Activated naive CD4-positive, alpha-beta T cell treated with anti-CD3 and anti-CD28 coated beads for 36 hours (primary cell): ENCODE measurements around the gene MCM6. TPM values are rescaled to one million over a fixed set of nuclear protein-coding genes. Genes with fewer than 3 reads are reported as not detected.
A peak's percentile ranks its signal among the peaks of the same experiment; 100 is the strongest.
"Not testable (repeated sequence)": the region's sequence is repeated elsewhere in the genome, so short reads cannot be mapped to it uniquely, and the experiment has no call there.

Experiments used
- CTCF ChIA-PET: fragments of 350-600 bp; sonication (Branson Sonifier 250); formaldehyde crosslinking; loops from one replicate; lab custom pipeline; 2021; ENCODE audit warnings: antibody characterized with exemption; lab: Charles Lee
- DNase-seq: peaks from one replicate; pipeline ENCODE4 v3.0.0-alpha.2; 2020
- H3K27ac Mint-ChIP-seq: one replicate; pipeline ENCODE4 v1.8.0; 2021; ENCODE audit warnings: mild to moderate bottlenecking, mixed read lengths
- H3K27me3 Mint-ChIP-seq: one replicate; pipeline ENCODE4 v1.8.0; 2021; ENCODE audit warnings: low read depth, mixed read lengths
- H3K36me3 Mint-ChIP-seq: one replicate; pipeline ENCODE4 v1.8.0; 2021; ENCODE audit warnings: low read depth, mixed read lengths
- H3K4me1 Mint-ChIP-seq: one replicate; pipeline ENCODE4 v1.8.0; 2021; ENCODE audit warnings: low read depth, mixed read lengths
- H3K4me3 Mint-ChIP-seq: one replicate; pipeline ENCODE4 v1.8.0; 2021; ENCODE audit warnings: mild to moderate bottlenecking, moderate library complexity, mixed read lengths
- H3K9me3 Mint-ChIP-seq: one replicate; pipeline ENCODE4 v1.8.0; 2021; ENCODE audit warnings: mixed read lengths
- intact Hi-C: fragments of 100-400 bp; cut with micrococcal nuclease; formaldehyde crosslinking; loops from one replicate; pipeline ENCODE4 v1.15.1; 2023
- total RNA-seq, 2 experiments: library from RNA; stranded (reverse); gene quantifications; one replicate each; pipeline ENCODE4 v1.2.3, GENCODE V29; 2021

MCM6 gene
- total RNA-seq, 2 experiments from 2014 or later = 221 to 226 TPM

DNA sequence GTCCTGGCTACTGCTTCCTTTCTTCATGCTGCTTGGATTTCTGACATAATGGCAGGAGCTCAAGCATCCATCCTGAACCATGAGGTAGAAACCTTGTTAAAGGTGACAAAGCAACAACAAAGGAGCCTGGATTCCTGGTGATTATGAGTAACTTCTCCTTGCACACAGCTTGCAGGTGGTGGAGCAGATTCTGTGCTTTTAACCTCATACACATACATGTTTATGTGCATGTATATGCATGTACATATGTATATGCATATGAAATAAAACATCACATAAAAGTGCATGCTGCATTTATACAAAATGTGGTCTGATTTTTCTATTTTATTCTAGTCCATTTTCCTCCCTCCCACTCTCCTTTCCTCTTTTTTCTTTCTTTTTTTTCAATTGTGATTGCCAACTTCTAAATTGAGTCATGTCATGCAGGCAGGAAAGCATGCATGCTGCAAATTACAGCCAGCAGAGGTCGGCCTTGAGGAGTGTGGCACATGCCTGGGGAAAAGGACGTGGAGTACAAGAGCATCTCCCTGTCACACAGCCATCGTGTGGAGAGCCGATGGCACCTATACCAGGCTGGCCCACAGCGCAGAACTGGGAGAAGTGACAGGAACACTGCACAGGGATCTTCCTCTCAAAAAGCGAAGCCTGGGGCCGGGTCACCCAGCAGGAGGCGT is 57.2 kb downstream of the MCM6 start:
- CTCF ChIA-PET = interaction anchor here (0.5 to 1.6 kb wide), 5 partner anchors 22 to 565 kb away, joined by 3 to 9 read pairs (median 3); no protein-coding TSS in a partner anchor
- Mint-ChIP-seq H3K4me1 (peaks cover 54% of the 10 kb centered on the region), H3K4me3 (no peak overlapping the region), H3K27me3 (no peaks in the 10 kb centered on the region), H3K9me3 (peaks cover 13% of the 10 kb centered on the region), H3K36me3 (peaks cover 10% of the 10 kb centered on the region), H3K27ac (no peak overlapping the region)
- intact Hi-C loops = loop anchor here (5.0 kb wide), 1 partner anchor 488 kb away; no protein-coding TSS in a partner anchor
- peak; percentile 83 for DNase-seq

DNA sequence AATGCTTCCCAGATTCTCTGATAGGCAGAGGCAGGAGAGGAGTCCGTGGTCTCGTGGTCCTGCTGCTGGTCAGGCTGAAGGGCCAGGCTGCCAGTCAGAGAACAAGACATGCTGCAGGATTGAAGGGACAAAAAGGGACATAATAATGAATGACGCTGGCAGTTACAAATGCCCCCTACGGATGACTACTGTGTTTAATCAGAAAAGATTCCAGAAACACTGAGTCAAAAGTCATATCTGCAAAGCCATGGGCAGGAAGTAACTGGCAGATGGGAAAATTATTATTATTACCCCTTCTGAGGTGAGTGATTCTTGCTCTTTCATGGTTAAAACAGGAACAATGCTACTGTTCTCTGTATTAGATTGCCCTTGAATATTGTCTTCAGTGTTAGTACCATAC is 58.3 kb downstream of the MCM6 start:
- Mint-ChIP-seq H3K9me3 (peaks cover 8% of the 10 kb centered on the region), H3K27me3 (no peaks in the 10 kb centered on the region), H3K4me3 (no peak overlapping the region), H3K4me1 (peaks cover 53% of the 10 kb centered on the region), H3K27ac (no peak overlapping the region), H3K36me3 (peaks cover 5% of the 10 kb centered on the region)
- intact Hi-C loops = loop anchor here (5.0 kb wide), 1 partner anchor 489 kb away; no protein-coding TSS in a partner anchor
- no peak for DNase-seq
- CTCF ChIA-PET = interaction anchor here (1.3 kb wide), 2 partner anchors 21 to 567 kb away, joined by 3 to 7 read pairs; no protein-coding TSS in a partner anchor

DNA sequence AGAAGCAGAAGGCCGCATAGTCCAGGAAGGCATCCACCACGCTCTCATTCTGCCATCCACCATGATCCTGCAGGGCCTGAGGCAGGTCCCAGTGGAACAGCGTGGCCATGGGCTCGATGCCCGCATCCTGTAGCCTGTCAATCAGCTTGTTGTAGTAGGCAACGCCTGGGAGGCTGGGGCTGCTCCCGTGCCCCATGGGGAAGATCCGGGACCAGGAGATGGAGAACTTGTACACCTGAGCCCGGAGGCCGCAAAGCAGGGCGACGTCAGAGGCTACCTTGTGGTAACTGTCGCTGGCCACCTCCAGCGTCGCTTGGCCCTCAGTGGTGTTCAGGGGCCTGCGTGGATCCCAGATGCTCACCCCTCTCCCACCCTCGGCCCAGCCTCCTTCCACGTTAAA is 58.8 kb downstream of the MCM6 start:
- DNase-seq = no peak
- Mint-ChIP-seq H3K4me3 (no peak overlapping the region), H3K27ac (no peak overlapping the region), H3K4me1 (peaks cover 53% of the 10 kb centered on the region), H3K27me3 (no peaks in the 10 kb centered on the region), H3K36me3 (peaks cover 4% of the 10 kb centered on the region), H3K9me3 (peaks cover 3% of the 10 kb centered on the region)
- CTCF ChIA-PET = interaction anchor here (4.6 kb wide), 1 partner anchor 19 kb away, joined by 46 read pairs; no protein-coding TSS in a partner anchor
- intact Hi-C loops = loop anchor here (5.0 kb wide), 1 partner anchor 490 kb away; no protein-coding TSS in a partner anchor

DNA sequence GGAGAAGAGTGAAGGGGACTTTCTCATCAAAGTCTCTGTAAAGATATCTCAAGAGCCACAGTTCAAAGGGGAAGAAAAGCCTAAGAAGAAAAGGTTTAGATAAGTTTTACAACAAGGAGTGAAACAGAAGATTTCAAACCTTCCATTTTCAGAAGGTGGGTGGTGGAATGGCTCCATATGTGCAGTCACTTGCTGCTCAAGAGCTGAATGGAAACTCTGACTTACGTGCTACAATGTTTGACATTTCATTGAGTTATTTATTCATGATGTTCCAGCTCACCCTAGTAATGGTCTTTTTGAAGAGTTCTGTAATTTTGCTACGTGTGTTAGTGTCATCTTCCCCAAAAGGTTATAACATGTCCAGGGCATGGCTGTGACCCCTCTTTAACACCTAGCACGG is 61.0 kb downstream of the MCM6 start:
- CTCF ChIA-PET = interaction anchor here (1.3 to 4.6 kb wide), 2 partner anchors 12 to 17 kb away, joined by 4 to 46 read pairs; no protein-coding TSS in a partner anchor
- intact Hi-C loops = loop anchor here (1.0 to 5.0 kb wide), 4 partner anchors 18 to 569 kb away; partner anchors contain the start of gene UBXN4
- H3K9me3 Mint-ChIP-seq = no peaks in the 10 kb centered on the region
- H3K27ac Mint-ChIP-seq = peak overlapping the region; percentile 80
- no peak overlapping the region for H3K4me3 Mint-ChIP-seq
- H3K36me3 Mint-ChIP-seq = no peaks in the 10 kb centered on the region
- H3K27me3 Mint-ChIP-seq = no peaks in the 10 kb centered on the region
- DNase-seq = peak; percentile 44
- peaks cover 40% of the 10 kb centered on the region for H3K4me1 Mint-ChIP-seq

DNA sequence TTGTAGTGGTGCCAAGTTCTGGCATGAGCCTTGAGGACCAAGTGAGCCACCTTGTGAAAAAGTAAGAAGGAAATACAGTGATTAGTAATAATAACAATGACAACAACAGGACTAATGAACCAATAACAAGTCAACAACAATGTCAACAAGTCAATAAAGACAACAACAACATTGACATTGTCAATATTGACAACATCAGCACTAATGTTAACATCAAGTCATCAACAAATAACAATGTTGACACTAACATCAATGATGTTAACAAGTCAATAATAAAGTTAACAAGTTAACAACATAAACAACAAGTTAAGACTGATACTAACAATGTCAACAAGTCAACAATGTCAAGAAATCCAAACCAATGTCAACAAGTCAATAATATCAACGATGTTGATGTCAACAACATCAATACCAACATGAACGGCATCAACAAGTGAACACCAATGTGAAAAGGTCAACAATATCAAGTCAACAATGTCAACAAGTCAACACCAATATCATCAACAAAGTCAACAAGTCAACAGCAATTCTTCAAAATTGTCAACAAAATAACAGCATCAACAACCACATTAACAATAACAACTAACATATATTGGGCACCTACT is 63.2 kb downstream of the MCM6 start:
- Mint-ChIP-seq H3K27ac (no peak overlapping the region), H3K4me3 (no peak overlapping the region), H3K36me3 (no peaks in the 10 kb centered on the region), H3K9me3 (no peaks in the 10 kb centered on the region), H3K27me3 (no peaks in the 10 kb centered on the region), H3K4me1 (peaks cover 22% of the 10 kb centered on the region)
- intact Hi-C loops = no loop called here
- DNase-seq = no peak
- CTCF ChIA-PET = interaction anchor here (0.6 to 4.6 kb wide), 5 partner anchors 10 to 81 kb away, joined by 3 to 46 read pairs (median 4); no protein-coding TSS in a partner anchor

DNA sequence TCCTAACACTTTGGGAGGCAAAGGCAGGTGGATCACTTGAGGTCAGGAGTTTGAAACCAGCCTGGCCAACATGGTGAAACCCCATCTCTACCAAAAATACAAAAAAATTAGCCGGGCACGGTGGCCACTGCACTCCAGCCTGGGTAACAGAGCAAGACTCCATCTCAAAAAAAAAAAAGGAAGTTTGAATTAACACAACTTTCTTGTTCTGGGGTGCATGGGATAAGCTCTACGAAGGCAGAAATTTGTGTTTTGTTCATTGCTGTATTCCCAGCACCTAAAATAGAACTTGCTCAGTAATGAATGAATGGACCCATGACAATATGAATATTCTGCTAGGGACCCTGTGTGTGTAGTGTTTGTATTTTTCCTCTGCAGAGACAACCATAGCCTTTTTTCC is 68.4 kb downstream of the MCM6 start:
- DNase-seq, H3K27me3 Mint-ChIP-seq, H3K4me3 Mint-ChIP-seq, H3K4me1 Mint-ChIP-seq, H3K9me3 Mint-ChIP-seq, intact Hi-C loops, H3K36me3 Mint-ChIP-seq, H3K27ac Mint-ChIP-seq: not testable (repeated sequence)
- CTCF ChIA-PET = interaction anchor here (5.3 kb wide), 1 partner anchor 10 kb away, joined by 47 read pairs; no protein-coding TSS in a partner anchor

DNA sequence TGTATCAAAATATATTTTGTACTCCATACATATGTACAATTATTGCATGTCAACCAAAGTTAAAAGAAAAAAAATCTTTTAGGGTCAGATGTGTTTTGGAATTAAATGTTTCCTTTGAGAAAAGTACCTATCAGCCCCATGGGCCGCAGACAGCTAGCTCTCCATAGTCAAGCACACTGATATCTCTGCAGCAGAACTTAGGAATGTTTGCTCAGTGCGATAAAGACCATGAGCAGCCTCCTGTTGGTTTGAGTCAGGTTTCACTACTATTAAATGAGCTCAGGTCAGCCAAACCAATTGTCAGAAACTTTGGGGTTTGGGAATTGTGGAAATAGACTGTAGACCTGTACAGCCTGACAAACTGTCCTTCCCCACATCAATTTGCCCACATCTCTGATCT is 73.0 kb downstream of the MCM6 start:
- Mint-ChIP-seq H3K27me3 (no peaks in the 10 kb centered on the region), H3K27ac (no peak overlapping the region), H3K4me3 (no peak overlapping the region), H3K9me3 (peaks cover 14% of the 10 kb centered on the region), H3K4me1 (no peaks in the 10 kb centered on the region), H3K36me3 (peaks cover 1% of the 10 kb centered on the region)
- CTCF ChIA-PET = interaction anchor here (0.7 to 2.1 kb wide), 4 partner anchors 10 to 17 kb away, joined by 3 to 4 read pairs (median 4); no protein-coding TSS in a partner anchor
- intact Hi-C loops = no loop called here
- DNase-seq = no peak

DNA sequence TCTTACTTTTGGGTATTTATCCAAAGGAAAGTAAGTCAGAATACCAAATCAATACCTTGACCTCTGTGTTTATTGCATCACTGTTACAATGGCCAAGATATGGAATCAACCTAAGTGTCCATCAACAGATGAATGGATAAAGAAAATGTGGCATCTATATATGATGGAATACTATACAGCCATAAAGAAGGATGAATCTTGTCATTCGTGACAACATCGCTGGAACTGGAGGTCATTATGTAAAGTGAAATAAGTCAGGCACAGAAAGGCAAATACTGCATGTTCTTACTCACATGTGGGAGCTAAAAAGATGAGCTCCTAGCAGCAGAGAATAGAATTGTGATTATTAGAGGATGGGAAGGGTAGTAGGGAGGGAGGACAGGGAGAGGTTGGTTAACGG is 73.9 kb downstream of the MCM6 start:
- intact Hi-C loops = no loop called here
- peaks cover 14% of the 10 kb centered on the region for H3K9me3 Mint-ChIP-seq

DNA sequence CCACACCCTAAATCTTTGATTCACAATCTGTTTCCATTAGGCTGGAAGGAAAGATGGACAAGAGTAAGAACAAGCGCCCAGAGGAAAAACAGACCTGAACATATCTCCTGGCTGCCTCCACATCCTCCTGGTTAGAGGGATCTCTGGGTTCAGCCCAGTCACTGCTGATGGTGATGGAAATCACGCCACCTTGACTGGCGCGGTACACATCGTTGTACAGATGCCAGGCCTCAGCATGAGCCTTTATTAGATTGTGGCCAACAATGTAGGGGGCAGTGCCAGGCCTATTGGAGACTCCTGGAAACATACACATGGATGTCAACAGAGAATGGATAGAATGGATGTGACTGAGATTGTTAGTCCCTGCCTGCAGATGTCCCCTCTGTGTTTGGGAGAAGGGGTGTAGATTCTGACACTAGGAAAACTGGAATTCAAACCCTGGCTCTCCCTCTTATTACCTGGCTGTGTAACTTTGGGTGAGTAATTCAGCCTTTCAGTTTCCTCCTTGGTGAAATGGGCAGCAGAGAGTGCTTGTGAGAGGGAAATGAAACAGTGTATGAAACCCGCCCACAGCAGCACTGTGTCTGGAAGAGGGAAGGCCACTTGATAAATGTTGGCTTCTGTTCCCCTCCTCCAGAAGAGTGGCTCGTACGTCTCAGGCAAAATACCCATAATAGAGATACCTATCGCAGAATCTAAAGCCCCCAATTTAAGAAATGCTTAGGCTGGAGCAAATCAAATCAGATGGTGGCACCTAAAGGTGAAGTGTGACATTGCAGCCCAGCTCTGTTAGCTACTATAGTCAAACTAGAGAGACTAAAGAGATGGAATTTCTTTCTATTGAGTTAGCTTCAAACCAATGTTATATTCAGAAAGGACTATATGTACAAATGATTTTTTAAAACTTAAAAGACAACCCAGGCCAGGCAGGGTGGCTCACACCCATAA is 75.5 kb downstream of the MCM6 start:
- Mint-ChIP-seq H3K4me3 (no peak overlapping the region), H3K36me3 (peaks cover 1% of the 10 kb centered on the region), H3K27me3 (no peaks in the 10 kb centered on the region), H3K9me3 (peaks cover 14% of the 10 kb centered on the region), H3K27ac (no peak overlapping the region), H3K4me1 (peaks cover 3% of the 10 kb centered on the region)
- no peak for DNase-seq
- intact Hi-C loops = no loop called here
- CTCF ChIA-PET = interaction anchor here (0.9 to 5.4 kb wide), 4 partner anchors 8 to 16 kb away, joined by 3 to 63 read pairs (median 5); no protein-coding TSS in a partner anchor

More for the DNA sequence above, 73.9 kb downstream of the MCM6 start:
- peaks cover 3% of the 10 kb centered on the region for H3K4me1 Mint-ChIP-seq
- no peak for DNase-seq
- no peak overlapping the region for H3K27ac Mint-ChIP-seq
- CTCF ChIA-PET = interaction anchor here (1.1 to 2.1 kb wide), 3 partner anchors 10 to 13 kb away, joined by 3 to 4 read pairs (median 4); no protein-coding TSS in a partner anchor
- H3K4me3 Mint-ChIP-seq = no peak overlapping the region
- no peaks in the 10 kb centered on the region for H3K27me3 Mint-ChIP-seq
- peaks cover 1% of the 10 kb centered on the region for H3K36me3 Mint-ChIP-seq

DNA sequence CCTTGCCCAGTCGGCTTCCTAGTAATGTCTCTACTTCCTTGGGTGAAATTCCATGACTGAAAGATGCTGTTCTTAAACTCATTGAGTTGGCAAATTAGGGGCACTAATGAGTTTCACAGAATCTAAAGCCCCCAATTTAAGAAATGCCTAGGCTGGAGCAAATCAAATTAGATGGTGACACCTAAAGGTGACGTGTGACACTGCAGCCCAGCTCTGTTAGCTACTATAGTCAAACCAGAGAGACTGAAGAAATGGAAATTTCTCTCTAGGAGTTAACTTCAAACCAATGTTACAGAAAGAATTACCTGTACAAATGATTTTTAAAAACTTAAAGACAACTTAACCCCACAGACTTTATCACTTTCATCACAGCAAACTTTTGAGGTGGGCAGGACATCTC is 76.5 kb downstream of the MCM6 start:
- CTCF ChIA-PET = interaction anchor here (1.0 to 5.4 kb wide), 7 partner anchors 15 to 811 kb away, joined by 3 to 63 read pairs (median 3); no protein-coding TSS in a partner anchor
- Mint-ChIP-seq H3K9me3 (peaks cover 14% of the 10 kb centered on the region), H3K4me3 (no peak overlapping the region), H3K4me1 (peaks cover 7% of the 10 kb centered on the region), H3K27ac (no peak overlapping the region), H3K27me3 (no peaks in the 10 kb centered on the region), H3K36me3 (peaks cover 1% of the 10 kb centered on the region)
- DNase-seq = no peak
- intact Hi-C loops = loop anchor here (5.0 kb wide), 1 partner anchor 812 kb away; no protein-coding TSS in a partner anchor

DNA sequence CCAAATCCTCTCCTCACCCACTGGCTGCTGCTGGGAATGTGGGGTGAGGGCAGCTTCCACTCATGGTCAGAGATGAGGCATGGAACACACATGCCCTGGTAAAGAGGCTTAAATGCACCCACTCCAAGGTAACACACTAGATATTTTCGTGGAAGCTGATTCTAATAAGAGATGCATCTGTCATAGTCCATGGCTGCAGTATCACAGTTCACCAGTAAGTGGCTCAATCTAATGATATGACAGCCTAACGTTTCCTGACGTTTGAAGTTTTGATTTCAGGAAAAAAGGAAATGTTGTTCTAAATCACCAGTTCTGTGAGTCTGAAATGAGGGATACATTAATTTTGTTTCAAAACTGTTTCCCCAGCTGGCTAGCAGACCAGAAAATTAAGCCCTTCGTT is 77.5 kb downstream of the MCM6 start:
- H3K9me3 Mint-ChIP-seq = peaks cover 14% of the 10 kb centered on the region
- H3K36me3 Mint-ChIP-seq = peaks cover 1% of the 10 kb centered on the region
- H3K4me1 Mint-ChIP-seq = peaks cover 10% of the 10 kb centered on the region
- no peak overlapping the region for H3K27ac Mint-ChIP-seq
- CTCF ChIA-PET = interaction anchor here (0.7 to 5.4 kb wide), 19 partner anchors 9 to 811 kb away, joined by 3 to 63 read pairs (median 8); no protein-coding TSS in a partner anchor
- intact Hi-C loops = loop anchor here (5.0 kb wide), 1 partner anchor 811 kb away; no protein-coding TSS in a partner anchor
- H3K27me3 Mint-ChIP-seq = no peaks in the 10 kb centered on the region
- H3K4me3 Mint-ChIP-seq = no peak overlapping the region
- DNase-seq = no peak
